Right lobe of liver (tissue), 6 donors: Measurements from ENCODE around the gene TMED8. TPM values are rescaled to one million over a fixed set of nuclear protein-coding genes. Genes with fewer than 3 reads are reported as not detected.
"Not testable (repeated sequence)": the region's sequence is repeated elsewhere in the genome, so short reads cannot be mapped to it uniquely, and the experiment has no call there.

Source experiments
- ATAC-seq, 4 donors: fragments of 200-7000 bp; cut with Tn5 transposase; one replicate each; pipeline ENCODE4 v1.9.1; 2020; ENCODE audit warnings: mild to moderate bottlenecking in 4 of 4, moderate library complexity in 4 of 4
- DNase-seq, 3 donors: peaks; one replicate each; pipeline ENCODE4 v3.0.0-alpha.2; 2020
- H3K27ac ChIP-seq, 3 donors: fragments of 200-600 bp; one replicate each; pipeline ENCODE4 v1.8.0; 2022
- H3K27me3 ChIP-seq, 2 donors: fragments of 200-600 bp; one replicate each; pipeline ENCODE4 v1.8.0; 2022
- H3K36me3 ChIP-seq, 4 donors: fragments of 200-600 bp; sonication (generic) in 1 of 4; one replicate each; pipeline versions ENCODE4 v1.5.1 to v1.8.0; 2017 to 2022; ENCODE audit warnings: control low read depth in 1 of 4
- H3K4me1 ChIP-seq, 4 donors: fragments of 200-600 bp; sonication (generic) in 1 of 4; one replicate each; pipeline versions ENCODE4 v1.5.1 to v1.8.0; 2017 to 2022; ENCODE audit warnings: control low read depth in 1 of 4
- H3K4me3 ChIP-seq, 3 donors: fragments of 200-600 bp; one replicate each; pipeline ENCODE4 v1.8.0; 2022
- H3K9me3 ChIP-seq, 4 donors: fragments of 200-600 bp; sonication (generic) in 1 of 4; one replicate each; pipeline versions ENCODE4 v1.5.1 to v1.8.0; 2017 to 2022; ENCODE audit warnings: control low read depth in 1 of 4
- CTCF ChIP-seq, 4 donors: fragments of 200-600 bp in 3 of 4; fragments of 450-650 bp in 1 of 4; IDR thresholded peaks; one replicate each; pipeline versions ENCODE4 v1.5.1 to v1.8.0; 2016 to 2022; ENCODE audit warnings: antibody characterized with exemption in 4 of 4, mild to moderate bottlenecking in 2 of 4
- POLR2A ChIP-seq: fragments of 450-650 bp; IDR thresholded peaks from one replicate; pipeline ENCODE4 v1.6.1; 2017; ENCODE audit warnings: antibody characterized with exemption, mild to moderate bottlenecking
- WGBS: methylation state at CpG from one replicate; pipeline ENCODE4 v1.1.6; 2018; ENCODE audit warnings: low coverage, low lambda C conversion rate; ENCODE audit not compliant: insufficient coverage; ENCODE audit errors: missing lambda C conversion rate; 5-methylcytosine and 5-hydroxymethylcytosine counted together
- intact Hi-C, 2 donors: fragments of 100-400 bp; cut with DNase I; formaldehyde crosslinking; loops; one replicate each; pipeline versions ENCODE4 v1.11.2 to v1.14.1; 2022
- total RNA-seq, 6 experiments: library from RNA; depleted of rRNA in 2 of 6; stranded (reverse); fragments of >200 nt in 2 of 6; fragmentation: NEBNext Ultra II Directional in 3 of 6; extraction: Animal tissue kit (Norgen Biotek cat#: 25700) in 3 of 6; gene quantifications; one replicate each; pipeline versions ENCODE4 v1.1.0 to v1.2.4, GENCODE V29; 2016 to 2023
- donor health status: DM: no; HTN: yes; CAD: no.
- donor health status: DM: no; HTN: no; CAD: no.
- donor health status: DM: no; HTN: no; CAD: no.
- donor health status: DM: no; HTN: yes; CAD: no.
- donor health status: DM: no; HTN: yes; CAD: no.

The TMED8 gene
- total RNA-seq, 6 experiments from 2014 or later = 2.5 to 4.4 (median 3.1) TPM

- no peak for DNase-seq
- 36% methylated on average over 5 of the region's 5 CpGs for WGBS
Measured at GRCh38 chr14:77322250-77322902, 54.5 kb downstream of the TMED8 start.

GRCh38 chr14:77320238-77320935 is 56.5 kb downstream of the TMED8 start, which contains the start of gene POMT2:
POMT2 (minus strand) TSS chr14:77320883; CDS start chr14:77320681, 202 bp downstream.
- Histone ChIP-seq H3K27ac (peak within 1 kb of the TSS; percentile 88 to 95 (median 92)), H3K9me3 (no peaks in the 10 kb centered on the region), H3K4me3 (peak within 1 kb of the TSS; percentile 89 to 100 (median 99)), H3K4me1 (peaks cover 0 to 60% (median 13%) of the 10 kb centered on the region in 4 donors), H3K36me3 (no peaks in the 10 kb centered on the region), H3K27me3 (no peaks in the 10 kb centered on the region)
- 2% methylated on average over 17 of the region's 69 CpGs for WGBS
- TF ChIP-seq POLR2A (peak; percentile 37), CTCF (IDR thresholded peaks at IDR 0.05) (peak; percentile 28 to 56 (median 32))
- ATAC-seq (peak; percentile 62 to 72 (median 64)), DNase-seq (peak; percentile 96 to 97 (median 96))
- intact Hi-C loops = no loop called here

More at GRCh38 chr14:77322250-77322902, 54.5 kb downstream of the TMED8 start:
- no peaks in the 10 kb centered on the region for H3K9me3 ChIP-seq
- intact Hi-C loops = no loop called here
- no peak for ATAC-seq
- H3K27me3 ChIP-seq = no peaks in the 10 kb centered on the region
- TF ChIP-seq CTCF (IDR thresholded peaks at IDR 0.05) = no peak
- TF ChIP-seq POLR2A = no peak
- H3K4me1 ChIP-seq = peaks cover 0 to 42% (median 15%) of the 10 kb centered on the region in 4 donors
- H3K36me3 ChIP-seq = no peaks in the 10 kb centered on the region
- H3K27ac ChIP-seq = peak overlapping the region in 2 of 3 donors; percentile 92 to 95
- peak overlapping the region; percentile 89 to 100 (median 99) for H3K4me3 ChIP-seq

- WGBS = 56% methylated on average over 4 of the region's 5 CpGs
- Histone ChIP-seq H3K27ac (no peak overlapping the region), H3K36me3 (no peaks in the 10 kb centered on the region), H3K27me3 (no peaks in the 10 kb centered on the region), H3K9me3 (no peaks in the 10 kb centered on the region), H3K4me1 (peaks cover 0 to 60% (median 8%) of the 10 kb centered on the region in 4 donors), H3K4me3 (no peak overlapping the region)
- ATAC-seq (no peak), DNase-seq (no peak)
- no peak for TF ChIP-seq CTCF (IDR thresholded peaks at IDR 0.05)
- no peak for TF ChIP-seq POLR2A
- intact Hi-C loops = loop anchor here in 1 of 2 donors (10.0 kb wide), 1 partner anchor 445 kb away; no protein-coding TSS in a partner anchor
Measured at GRCh38 chr14:77319422-77319821, 57.5 kb downstream of the TMED8 start.

GRCh38 chr14:77318756-77319155 is 58.1 kb downstream of the TMED8 start:
- 100% methylated on average over 5 of the region's 11 CpGs for WGBS
- H3K4me3 ChIP-seq, ATAC-seq, H3K27me3 ChIP-seq, H3K9me3 ChIP-seq, H3K27ac ChIP-seq, DNase-seq, H3K36me3 ChIP-seq: not testable (repeated sequence)
- peaks cover 0 to 57% (median 6%) of the 10 kb centered on the region in 4 donors for H3K4me1 ChIP-seq
- intact Hi-C loops = loop anchor here in 1 of 2 donors (10.0 kb wide), 1 partner anchor 444 kb away; no protein-coding TSS in a partner anchor
